Caco-2 (cell line): ENCODE results near the gene UXS1. TPM values are rescaled to one million over a fixed set of nuclear protein-coding genes. Genes with fewer than 3 reads are reported as not detected.

Experiments
- BruUV-seq: library from RNA; stranded (reverse); fragments of 400-500 nt; replicated peaks from 2 replicates; lab custom pipeline; 2021; lab: Mats Ljungman, UMichigan
- CTCF ChIA-PET: fragments of 300-600 bp; sonication (Branson Sonifier 250); formaldehyde crosslinking; loops from one replicate; lab custom pipeline; 2022; ENCODE audit warnings: antibody characterized with exemption; lab: Charles Lee
- POLR2A ChIA-PET: fragments of 300-600 bp; sonication (Branson Sonifier 250); formaldehyde crosslinking; loops from one replicate; lab custom pipeline; 2022; ENCODE audit warnings: antibody characterized with exemption; lab: Charles Lee
- DNase-seq, 2 experiments: peaks; one replicate each; pipeline versions ENCODE4 v3.0.0 to v3.0.0-alpha.2; 2020 to 2022
- H3K27me3 ChIP-seq: replicated peaks from 2 replicates; pipeline ENCODE4 v1.6.0; 2011; ENCODE audit warnings: low read length; ENCODE audit not compliant: control insufficient read depth, insufficient read depth
- H3K36me3 ChIP-seq: 2 replicates; pipeline ENCODE4 v1.5.1; 2011; ENCODE audit warnings: low read length; ENCODE audit not compliant: control insufficient read depth, insufficient read depth
- H3K4me1 ChIP-seq: fragments of 250-450 bp; sonication (Bioruptor Pico); 2 replicates; pipeline ENCODE4 v1.5.1; 2020; ENCODE audit warnings: mild to moderate bottlenecking
- H3K4me3 ChIP-seq: 2 replicates; pipeline ENCODE4 v1.5.1; 2011; ENCODE audit warnings: low read depth, mild to moderate bottlenecking, control low read depth, low read length
- H3K9me3 ChIP-seq: fragments of 250-450 bp; sonication (Bioruptor Pico); 2 replicates; pipeline ENCODE4 v1.5.1; 2020; ENCODE audit warnings: mild to moderate bottlenecking, moderate library complexity
- H3K27ac Mint-ChIP-seq: one replicate; pipeline ENCODE4 v1.8.0; 2022; ENCODE audit warnings: mixed read lengths; ENCODE audit not compliant: unreplicated experiment
- H3K27me3 Mint-ChIP-seq: one replicate; pipeline ENCODE4 v1.8.0; 2022; ENCODE audit warnings: mixed read lengths; ENCODE audit not compliant: insufficient read depth, unreplicated experiment
- H3K36me3 Mint-ChIP-seq: one replicate; pipeline ENCODE4 v1.8.0; 2022; ENCODE audit warnings: mild to moderate bottlenecking, mixed read lengths; ENCODE audit not compliant: insufficient read depth, unreplicated experiment
- H3K4me1 Mint-ChIP-seq: one replicate; pipeline ENCODE4 v1.8.0; 2022; ENCODE audit warnings: low read depth, mixed read lengths; ENCODE audit not compliant: unreplicated experiment
- H3K4me3 Mint-ChIP-seq: one replicate; pipeline ENCODE4 v1.8.0; 2022; ENCODE audit warnings: mild to moderate bottlenecking, moderate library complexity, mixed read lengths; ENCODE audit not compliant: unreplicated experiment
- H3K9me3 Mint-ChIP-seq: one replicate; pipeline ENCODE4 v1.8.0; 2022; ENCODE audit warnings: mixed read lengths; ENCODE audit not compliant: unreplicated experiment
- intact Hi-C: fragments of 100-400 bp; cut with micrococcal nuclease; formaldehyde crosslinking; loops from one replicate; pipeline ENCODE4 v1.10.0; 2022; ENCODE audit not compliant: unreplicated experiment
- total RNA-seq: library from RNA; stranded (reverse); gene quantifications from 2 replicates; pipeline ENCODE4 v1.2.3, GENCODE V29; 2022
- TF ChIP-seq, protein P1 (sequence below), 2 experiments: fragments of 200-600 bp in 1 of 2; IDR thresholded peaks; 1 replicate in 1 of 2; 2 replicates in 1 of 2; pipeline versions ENCODE4 v1.5.1 to v1.8.0; 2011 to 2022; ENCODE audit warnings: antibody characterized with exemption in 1 of 2, control low read depth in 1 of 2, inconsistent platforms in 1 of 2, low read depth in 1 of 2, low read length in 1 of 2, mild to moderate bottlenecking in 1 of 2, moderate library complexity in 1 of 2; ENCODE audit not compliant: insufficient read depth in 1 of 2, severe bottlenecking in 1 of 2, unreplicated experiment in 1 of 2

The UXS1 gene
- total RNA-seq, 1 experiment from 2014 or later = 72.7 TPM

- BruUV-seq = no TSS peak
- H3K27me3 ChIP-seq = no peaks in the 10 kb centered on the region
- H3K9me3 ChIP-seq = no peaks in the 10 kb centered on the region
- intact Hi-C loops = no loop called here
- H3K4me3 Mint-ChIP-seq = no peak overlapping the region
- POLR2A ChIA-PET = no interaction called here
- peaks cover 7% of the 10 kb centered on the region for H3K4me1 Mint-ChIP-seq
- peak in 1 of 2 experiments; percentile 23 for DNase-seq
- no peaks in the 10 kb centered on the region for H3K9me3 Mint-ChIP-seq
- H3K4me3 ChIP-seq = no peak overlapping the region
- H3K27me3 Mint-ChIP-seq = no peaks in the 10 kb centered on the region
- CTCF ChIA-PET = no interaction called here
- H3K36me3 Mint-ChIP-seq = peaks cover 26% of the 10 kb centered on the region
- peaks cover 14% of the 10 kb centered on the region for H3K4me1 ChIP-seq
- no peak overlapping the region for H3K27ac Mint-ChIP-seq
- TF ChIP-seq, protein P1, sequence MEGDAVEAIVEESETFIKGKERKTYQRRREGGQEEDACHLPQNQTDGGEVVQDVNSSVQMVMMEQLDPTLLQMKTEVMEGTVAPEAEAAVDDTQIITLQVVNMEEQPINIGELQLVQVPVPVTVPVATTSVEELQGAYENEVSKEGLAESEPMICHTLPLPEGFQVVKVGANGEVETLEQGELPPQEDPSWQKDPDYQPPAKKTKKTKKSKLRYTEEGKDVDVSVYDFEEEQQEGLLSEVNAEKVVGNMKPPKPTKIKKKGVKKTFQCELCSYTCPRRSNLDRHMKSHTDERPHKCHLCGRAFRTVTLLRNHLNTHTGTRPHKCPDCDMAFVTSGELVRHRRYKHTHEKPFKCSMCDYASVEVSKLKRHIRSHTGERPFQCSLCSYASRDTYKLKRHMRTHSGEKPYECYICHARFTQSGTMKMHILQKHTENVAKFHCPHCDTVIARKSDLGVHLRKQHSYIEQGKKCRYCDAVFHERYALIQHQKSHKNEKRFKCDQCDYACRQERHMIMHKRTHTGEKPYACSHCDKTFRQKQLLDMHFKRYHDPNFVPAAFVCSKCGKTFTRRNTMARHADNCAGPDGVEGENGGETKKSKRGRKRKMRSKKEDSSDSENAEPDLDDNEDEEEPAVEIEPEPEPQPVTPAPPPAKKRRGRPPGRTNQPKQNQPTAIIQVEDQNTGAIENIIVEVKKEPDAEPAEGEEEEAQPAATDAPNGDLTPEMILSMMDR (IDR thresholded peaks at IDR 0.05; ENCODE audit: insufficient read depth in 1 of 2, low read depth in 1 of 2, low read length in 1 of 2, severe bottlenecking in 1 of 2, unreplicated experiment in 1 of 2) = no peak
- H3K36me3 ChIP-seq = peaks cover 5% of the 10 kb centered on the region; the same call in 1 of the 2 replicates
Measured at GRCh38 chr2:106113361-106113966, 80.6 kb downstream of the UXS1 start.

DNA sequence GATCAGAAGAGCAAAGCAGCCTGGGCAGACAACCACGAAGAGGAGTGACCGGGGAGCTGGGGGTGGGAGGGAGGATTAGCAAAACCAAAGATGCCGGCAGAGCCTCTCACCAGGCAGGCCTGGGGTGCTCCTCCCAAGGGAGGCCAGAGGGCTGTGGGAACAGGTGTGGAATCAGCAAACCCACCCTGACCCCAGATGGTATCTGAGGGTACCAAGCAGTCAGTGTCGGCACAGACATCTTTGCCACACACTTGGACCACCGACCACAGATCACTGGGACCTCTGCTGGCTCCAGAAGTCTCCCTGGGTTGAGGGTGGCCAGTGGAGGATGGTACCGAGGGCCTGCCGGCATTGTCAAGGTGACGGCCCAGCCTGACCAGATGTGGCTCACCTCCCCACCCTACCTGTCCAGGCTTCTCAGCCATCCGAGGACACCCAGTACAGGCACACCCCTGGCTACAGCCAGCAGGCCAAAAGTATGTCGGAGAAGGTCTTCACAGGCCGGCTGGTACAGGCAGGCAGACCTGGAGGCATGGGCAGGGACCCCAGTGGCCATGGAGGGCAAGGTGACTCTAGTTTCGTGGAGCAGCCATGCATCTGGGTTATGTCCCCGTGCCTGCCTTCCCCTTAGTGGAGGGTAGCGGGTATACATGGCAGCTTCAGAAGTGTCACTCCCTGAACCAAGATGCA, 82.1 kb downstream of the UXS1 start:
- peaks cover 14% of the 10 kb centered on the region for H3K4me1 ChIP-seq
- peaks cover 5% of the 10 kb centered on the region; the same call in 1 of the 2 replicates for H3K36me3 ChIP-seq
- Mint-ChIP-seq H3K36me3 (peaks cover 28% of the 10 kb centered on the region), H3K4me1 (peaks cover 7% of the 10 kb centered on the region), H3K27ac (no peak overlapping the region), H3K4me3 (no peak overlapping the region), H3K9me3 (no peaks in the 10 kb centered on the region), H3K27me3 (no peaks in the 10 kb centered on the region)
- intact Hi-C loops = no loop called here
- TF ChIP-seq, protein P1 (IDR thresholded peaks at IDR 0.05; ENCODE audit: insufficient read depth in 1 of 2, low read depth in 1 of 2, low read length in 1 of 2, severe bottlenecking in 1 of 2, unreplicated experiment in 1 of 2) = no peak
- no peak overlapping the region for H3K4me3 ChIP-seq
- ChIA-PET POLR2A (no interaction called here), CTCF (no interaction called here)
- H3K27me3 ChIP-seq = no peaks in the 10 kb centered on the region
- H3K9me3 ChIP-seq = no peaks in the 10 kb centered on the region
- no peak for DNase-seq
- BruUV-seq = no TSS peak

DNA sequence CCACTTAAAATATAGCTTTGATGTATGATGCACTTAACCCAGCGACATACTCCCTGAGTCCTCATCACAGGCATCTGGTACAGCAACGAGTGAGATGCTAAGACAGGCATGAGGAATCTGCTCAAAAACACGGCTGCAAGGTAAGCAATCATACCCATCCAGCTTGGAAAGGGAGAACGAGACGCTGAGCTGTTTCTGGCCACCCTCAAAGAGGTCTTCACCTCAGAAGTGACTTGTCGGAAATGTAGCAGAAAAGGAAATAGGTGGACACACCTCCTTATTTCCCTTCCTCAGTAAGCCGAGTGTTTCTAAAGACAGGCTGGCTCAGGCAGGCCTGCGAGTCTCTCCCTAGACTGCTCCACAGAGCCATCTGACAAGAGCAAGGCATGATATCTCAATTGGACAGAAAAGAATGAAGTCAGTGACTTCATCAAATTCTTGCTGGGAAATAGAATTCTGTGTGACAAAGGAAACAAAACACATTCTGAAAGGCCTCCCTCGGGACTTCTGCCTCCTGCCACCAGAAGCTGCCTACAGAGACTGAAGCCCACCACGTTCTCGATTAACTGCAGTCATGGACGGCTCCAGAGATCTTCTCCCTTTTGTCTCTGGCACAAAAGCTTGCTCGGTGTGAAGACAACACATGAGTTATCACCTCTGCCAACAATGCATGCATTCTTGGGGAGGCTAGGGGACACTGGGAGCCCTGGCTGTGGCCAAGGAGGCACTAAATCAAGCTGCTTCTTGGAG, 84.3 kb downstream of the UXS1 start:
- peaks cover 7% of the 10 kb centered on the region for H3K4me1 Mint-ChIP-seq
- intact Hi-C loops = loop anchor here (2.0 kb wide), 1 partner anchor 83 kb away; no protein-coding TSS in a partner anchor
- H3K27ac Mint-ChIP-seq = no peak overlapping the region
- H3K36me3 Mint-ChIP-seq = peaks cover 26% of the 10 kb centered on the region
- ChIA-PET CTCF (interaction anchor here (0.6 kb wide), 1 partner anchor 465 kb away, joined by 3 read pairs; no protein-coding TSS in a partner anchor), POLR2A (no interaction called here)
- BruUV-seq = no TSS peak
- DNase-seq = no peak
- no peaks in the 10 kb centered on the region for H3K9me3 Mint-ChIP-seq
- H3K4me3 Mint-ChIP-seq = no peak overlapping the region
- H3K27me3 Mint-ChIP-seq = no peaks in the 10 kb centered on the region
- no peaks in the 10 kb centered on the region for H3K9me3 ChIP-seq
- TF ChIP-seq, protein P1 (IDR thresholded peaks at IDR 0.05; ENCODE audit: insufficient read depth in 1 of 2, low read depth in 1 of 2, low read length in 1 of 2, severe bottlenecking in 1 of 2, unreplicated experiment in 1 of 2) = no peak
- H3K36me3 ChIP-seq = peaks cover 5% of the 10 kb centered on the region; the same call in 1 of the 2 replicates
- H3K27me3 ChIP-seq = no peaks in the 10 kb centered on the region
- peaks cover 14% of the 10 kb centered on the region for H3K4me1 ChIP-seq
- H3K4me3 ChIP-seq = no peak overlapping the region
